ENCODE data around the gene SMU1. TPM values are rescaled to one million over a fixed set of nuclear protein-coding genes. Genes with fewer than 3 reads are reported as not detected.

Gene SMU1
- total and polyA plus RNA-seq, 2 donors from 2014 or later: 12.8 to 22.0 TPM

DNA sequence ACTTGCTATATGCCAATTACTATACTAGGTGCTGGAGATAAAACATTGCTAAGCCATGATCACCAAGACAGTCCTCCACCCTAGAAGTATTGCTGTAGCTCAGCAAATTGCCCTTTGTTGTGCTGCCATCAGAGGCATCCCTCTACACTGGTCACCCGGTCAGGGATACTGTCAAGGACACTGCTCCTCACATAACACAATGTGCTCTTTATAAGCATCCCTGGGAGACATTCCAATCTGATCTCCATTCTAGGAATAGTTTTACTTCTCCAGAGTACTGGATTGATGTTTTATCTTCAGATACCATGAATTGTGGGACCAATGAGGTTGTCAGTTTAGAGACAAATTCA lies 61.8 kb downstream of the SMU1 start:
- intact Hi-C loops (cut with DNase I): no loop called here
- Histone ChIP-seq H3K27ac (ENCODE audit: low read depth in 2 of 2, low read length in 2 of 2) (no peak overlapping the region), H3K4me1 (ENCODE audit: control insufficient read depth in 2 of 3, insufficient read depth in 2 of 3, low read depth in 1 of 3, low read length in 3 of 3) (no peaks in the 10 kb centered on the region), H3K36me3 (ENCODE audit: control insufficient read depth in 2 of 3, insufficient read depth in 3 of 3, low read length in 3 of 3) (no peaks in the 10 kb centered on the region), H3K9me3 (ENCODE audit: control insufficient read depth in 2 of 3, insufficient read depth in 1 of 3, low read length in 3 of 3) (no peaks in the 10 kb centered on the region), H3K27me3 (ENCODE audit: control insufficient read depth, insufficient read depth, low read length) (no peaks in the 10 kb centered on the region), H3K4me3 (ENCODE audit: low read length in 3 of 3) (no peak overlapping the region), H3K9ac (ENCODE audit: low read length in 3 of 3) (no peak overlapping the region)
- FAIRE-seq: no peak
- no peak for TF ChIP-seq CTCF (IDR thresholded peaks at IDR 0.05; ENCODE audit: borderline replicate concordance, extremely low read depth, insufficient read depth)
- no peak for DNase-seq

DNA sequence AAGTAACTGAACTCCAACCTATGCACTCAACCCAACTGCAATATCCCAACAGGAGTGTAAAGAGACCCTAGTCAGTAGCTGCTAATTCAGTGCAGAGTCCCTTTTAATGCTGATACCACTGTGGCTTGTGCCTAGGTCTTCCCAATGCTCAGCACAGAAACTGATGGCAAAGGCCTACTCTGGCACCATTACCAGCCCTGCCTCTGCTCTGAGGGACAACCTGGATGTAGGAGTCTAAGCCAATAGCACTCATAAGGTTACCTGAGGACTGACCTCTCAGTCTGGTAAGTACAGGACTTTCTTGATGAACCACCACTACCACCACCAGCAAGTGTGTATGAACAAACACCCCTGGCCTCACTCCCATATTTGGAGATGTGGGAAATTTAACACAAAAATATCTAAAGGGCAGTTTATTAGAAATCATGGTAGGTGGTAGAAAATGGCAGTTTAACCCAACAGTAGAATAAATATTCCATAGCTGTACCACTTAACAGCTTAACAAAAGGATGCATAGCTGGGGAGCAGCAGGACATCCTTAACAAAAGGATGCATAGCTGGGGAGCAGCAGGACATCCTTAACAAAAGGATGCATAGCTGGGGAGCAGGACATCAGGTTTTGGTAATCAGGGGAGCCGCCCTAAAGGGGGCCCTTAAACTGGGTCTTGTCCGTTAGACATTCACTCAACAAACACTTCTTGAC lies 62.4 kb downstream of the SMU1 start:
- DNase-seq (no peak), FAIRE-seq (no peak)
- intact Hi-C loops (cut with DNase I): no loop called here
- no peaks in the 10 kb centered on the region for H3K9me3 ChIP-seq (ENCODE audit: control insufficient read depth in 2 of 3, insufficient read depth in 1 of 3, low read length in 3 of 3)
- no peaks in the 10 kb centered on the region for H3K36me3 ChIP-seq (ENCODE audit: control insufficient read depth in 2 of 3, insufficient read depth in 3 of 3, low read length in 3 of 3)
- H3K27me3 ChIP-seq (ENCODE audit: control insufficient read depth, insufficient read depth, low read length): no peaks in the 10 kb centered on the region
- no peak overlapping the region for H3K9ac ChIP-seq (ENCODE audit: low read length in 3 of 3)
- no peak overlapping the region for H3K4me3 ChIP-seq (ENCODE audit: low read length in 3 of 3)
- H3K27ac ChIP-seq (ENCODE audit: low read depth in 2 of 2, low read length in 2 of 2): no peak overlapping the region
- no peak for TF ChIP-seq CTCF (IDR thresholded peaks at IDR 0.05; ENCODE audit: borderline replicate concordance, extremely low read depth, insufficient read depth)
- no peaks in the 10 kb centered on the region for H3K4me1 ChIP-seq (ENCODE audit: control insufficient read depth in 2 of 3, insufficient read depth in 2 of 3, low read depth in 1 of 3, low read length in 3 of 3)

DNA sequence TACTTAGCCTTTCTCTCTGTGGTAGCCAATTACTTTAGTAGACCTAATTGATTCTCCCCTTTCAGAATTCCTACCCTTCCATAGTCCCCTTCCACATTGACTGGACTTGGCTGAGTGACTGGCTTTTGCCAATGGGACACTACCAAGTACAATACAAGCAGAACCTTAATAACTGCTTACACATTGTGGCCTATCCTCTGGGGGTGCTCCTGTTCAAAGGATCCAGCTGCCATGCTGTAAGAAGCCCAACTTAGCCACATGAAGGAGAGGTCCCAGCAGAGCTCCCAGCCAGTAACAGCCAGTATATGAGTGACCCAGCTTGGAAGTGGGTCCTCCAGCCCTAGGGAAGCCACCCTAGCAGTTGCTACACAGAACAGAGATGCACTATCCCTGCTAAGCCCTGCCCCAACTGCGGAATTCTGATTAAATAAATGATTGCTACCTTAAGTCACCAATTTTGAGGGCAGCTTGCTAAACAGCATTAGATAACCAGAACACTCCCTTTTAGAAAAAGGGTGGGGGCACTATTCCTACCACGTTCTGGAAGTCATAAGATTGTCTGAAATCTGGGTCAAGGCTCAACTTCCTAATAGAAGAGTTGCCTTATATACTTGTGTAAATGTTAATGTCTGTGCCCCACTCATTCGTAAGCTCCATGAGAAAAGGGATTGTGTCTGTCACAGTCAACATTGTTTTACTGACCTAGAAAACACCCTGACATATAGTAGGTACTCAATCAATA lies 64.0 kb downstream of the SMU1 start:
- Histone ChIP-seq H3K36me3 (ENCODE audit: control insufficient read depth in 2 of 3, insufficient read depth in 3 of 3, low read length in 3 of 3) (no peaks in the 10 kb centered on the region), H3K27me3 (ENCODE audit: control insufficient read depth, insufficient read depth, low read length) (no peaks in the 10 kb centered on the region), H3K4me1 (ENCODE audit: control insufficient read depth in 2 of 3, insufficient read depth in 2 of 3, low read depth in 1 of 3, low read length in 3 of 3) (no peaks in the 10 kb centered on the region), H3K9ac (ENCODE audit: low read length in 3 of 3) (no peak overlapping the region), H3K9me3 (ENCODE audit: control insufficient read depth in 2 of 3, insufficient read depth in 1 of 3, low read length in 3 of 3) (no peaks in the 10 kb centered on the region), H3K27ac (ENCODE audit: low read depth in 2 of 2, low read length in 2 of 2) (no peak overlapping the region), H3K4me3 (ENCODE audit: low read length in 3 of 3) (no peak overlapping the region)
- DNase-seq (no peak), FAIRE-seq (no peak)
- no peak for TF ChIP-seq CTCF (IDR thresholded peaks at IDR 0.05; ENCODE audit: borderline replicate concordance, extremely low read depth, insufficient read depth)
- intact Hi-C loops (cut with DNase I): no loop called here

Data from kidney (tissue), 14 donors.